ENCODE measurements around the gene ANKMY2.

DNA sequence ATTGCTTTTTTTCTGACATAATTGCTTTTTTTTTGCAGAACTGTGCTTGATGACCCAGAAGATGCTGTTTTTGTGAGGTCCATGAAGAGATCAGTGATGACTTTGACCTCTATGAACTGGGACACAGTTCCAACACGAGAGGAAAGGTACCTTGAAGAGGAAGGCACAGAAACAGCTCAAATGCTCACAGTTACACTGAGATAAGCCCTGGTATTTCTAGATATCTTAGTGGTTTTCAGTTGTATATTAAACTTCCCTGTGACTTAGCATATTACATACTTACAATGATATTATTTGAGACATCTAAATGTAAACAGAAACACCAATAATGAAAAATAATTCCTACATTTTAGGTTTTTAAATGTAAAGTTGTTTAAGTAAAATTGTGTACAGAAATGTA, 64.3 kb downstream of the ANKMY2 start:
- TF ChIP-seq, protein P1, sequence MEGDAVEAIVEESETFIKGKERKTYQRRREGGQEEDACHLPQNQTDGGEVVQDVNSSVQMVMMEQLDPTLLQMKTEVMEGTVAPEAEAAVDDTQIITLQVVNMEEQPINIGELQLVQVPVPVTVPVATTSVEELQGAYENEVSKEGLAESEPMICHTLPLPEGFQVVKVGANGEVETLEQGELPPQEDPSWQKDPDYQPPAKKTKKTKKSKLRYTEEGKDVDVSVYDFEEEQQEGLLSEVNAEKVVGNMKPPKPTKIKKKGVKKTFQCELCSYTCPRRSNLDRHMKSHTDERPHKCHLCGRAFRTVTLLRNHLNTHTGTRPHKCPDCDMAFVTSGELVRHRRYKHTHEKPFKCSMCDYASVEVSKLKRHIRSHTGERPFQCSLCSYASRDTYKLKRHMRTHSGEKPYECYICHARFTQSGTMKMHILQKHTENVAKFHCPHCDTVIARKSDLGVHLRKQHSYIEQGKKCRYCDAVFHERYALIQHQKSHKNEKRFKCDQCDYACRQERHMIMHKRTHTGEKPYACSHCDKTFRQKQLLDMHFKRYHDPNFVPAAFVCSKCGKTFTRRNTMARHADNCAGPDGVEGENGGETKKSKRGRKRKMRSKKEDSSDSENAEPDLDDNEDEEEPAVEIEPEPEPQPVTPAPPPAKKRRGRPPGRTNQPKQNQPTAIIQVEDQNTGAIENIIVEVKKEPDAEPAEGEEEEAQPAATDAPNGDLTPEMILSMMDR (tag by site-specific recombination; IDR thresholded peaks at IDR 0.05) = no peak
- TF ChIP-seq, protein P2, sequence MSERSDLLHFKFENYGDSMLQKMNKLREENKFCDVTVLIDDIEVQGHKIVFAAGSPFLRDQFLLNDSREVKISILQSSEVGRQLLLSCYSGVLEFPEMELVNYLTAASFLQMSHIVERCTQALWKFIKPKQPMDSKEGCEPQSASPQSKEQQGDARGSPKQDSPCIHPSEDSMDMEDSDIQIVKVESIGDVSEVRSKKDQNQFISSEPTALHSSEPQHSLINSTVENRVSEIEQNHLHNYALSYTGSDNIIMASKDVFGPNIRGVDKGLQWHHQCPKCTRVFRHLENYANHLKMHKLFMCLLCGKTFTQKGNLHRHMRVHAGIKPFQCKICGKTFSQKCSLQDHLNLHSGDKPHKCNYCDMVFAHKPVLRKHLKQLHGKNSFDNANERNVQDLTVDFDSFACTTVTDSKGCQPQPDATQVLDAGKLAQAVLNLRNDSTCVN (tag by site-specific recombination; optimal IDR thresholded peaks at IDR 0.05) = no peak
- TF ChIP-seq, protein P3, sequence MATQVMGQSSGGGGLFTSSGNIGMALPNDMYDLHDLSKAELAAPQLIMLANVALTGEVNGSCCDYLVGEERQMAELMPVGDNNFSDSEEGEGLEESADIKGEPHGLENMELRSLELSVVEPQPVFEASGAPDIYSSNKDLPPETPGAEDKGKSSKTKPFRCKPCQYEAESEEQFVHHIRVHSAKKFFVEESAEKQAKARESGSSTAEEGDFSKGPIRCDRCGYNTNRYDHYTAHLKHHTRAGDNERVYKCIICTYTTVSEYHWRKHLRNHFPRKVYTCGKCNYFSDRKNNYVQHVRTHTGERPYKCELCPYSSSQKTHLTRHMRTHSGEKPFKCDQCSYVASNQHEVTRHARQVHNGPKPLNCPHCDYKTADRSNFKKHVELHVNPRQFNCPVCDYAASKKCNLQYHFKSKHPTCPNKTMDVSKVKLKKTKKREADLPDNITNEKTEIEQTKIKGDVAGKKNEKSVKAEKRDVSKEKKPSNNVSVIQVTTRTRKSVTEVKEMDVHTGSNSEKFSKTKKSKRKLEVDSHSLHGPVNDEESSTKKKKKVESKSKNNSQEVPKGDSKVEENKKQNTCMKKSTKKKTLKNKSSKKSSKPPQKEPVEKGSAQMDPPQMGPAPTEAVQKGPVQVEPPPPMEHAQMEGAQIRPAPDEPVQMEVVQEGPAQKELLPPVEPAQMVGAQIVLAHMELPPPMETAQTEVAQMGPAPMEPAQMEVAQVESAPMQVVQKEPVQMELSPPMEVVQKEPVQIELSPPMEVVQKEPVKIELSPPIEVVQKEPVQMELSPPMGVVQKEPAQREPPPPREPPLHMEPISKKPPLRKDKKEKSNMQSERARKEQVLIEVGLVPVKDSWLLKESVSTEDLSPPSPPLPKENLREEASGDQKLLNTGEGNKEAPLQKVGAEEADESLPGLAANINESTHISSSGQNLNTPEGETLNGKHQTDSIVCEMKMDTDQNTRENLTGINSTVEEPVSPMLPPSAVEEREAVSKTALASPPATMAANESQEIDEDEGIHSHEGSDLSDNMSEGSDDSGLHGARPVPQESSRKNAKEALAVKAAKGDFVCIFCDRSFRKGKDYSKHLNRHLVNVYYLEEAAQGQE (tag by site-specific recombination; IDR thresholded peaks at IDR 0.05) = no peak
- TF ChIP-seq, protein P4, sequence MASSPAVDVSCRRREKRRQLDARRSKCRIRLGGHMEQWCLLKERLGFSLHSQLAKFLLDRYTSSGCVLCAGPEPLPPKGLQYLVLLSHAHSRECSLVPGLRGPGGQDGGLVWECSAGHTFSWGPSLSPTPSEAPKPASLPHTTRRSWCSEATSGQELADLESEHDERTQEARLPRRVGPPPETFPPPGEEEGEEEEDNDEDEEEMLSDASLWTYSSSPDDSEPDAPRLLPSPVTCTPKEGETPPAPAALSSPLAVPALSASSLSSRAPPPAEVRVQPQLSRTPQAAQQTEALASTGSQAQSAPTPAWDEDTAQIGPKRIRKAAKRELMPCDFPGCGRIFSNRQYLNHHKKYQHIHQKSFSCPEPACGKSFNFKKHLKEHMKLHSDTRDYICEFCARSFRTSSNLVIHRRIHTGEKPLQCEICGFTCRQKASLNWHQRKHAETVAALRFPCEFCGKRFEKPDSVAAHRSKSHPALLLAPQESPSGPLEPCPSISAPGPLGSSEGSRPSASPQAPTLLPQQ (tag by site-specific recombination; IDR thresholded peaks at IDR 0.05) = no peak
- TF ChIP-seq ZNF76 (tag by site-specific recombination; IDR thresholded peaks at IDR 0.05; ENCODE audit: borderline replicate concordance, low read depth) = no peak
- TF ChIP-seq, protein P5, sequence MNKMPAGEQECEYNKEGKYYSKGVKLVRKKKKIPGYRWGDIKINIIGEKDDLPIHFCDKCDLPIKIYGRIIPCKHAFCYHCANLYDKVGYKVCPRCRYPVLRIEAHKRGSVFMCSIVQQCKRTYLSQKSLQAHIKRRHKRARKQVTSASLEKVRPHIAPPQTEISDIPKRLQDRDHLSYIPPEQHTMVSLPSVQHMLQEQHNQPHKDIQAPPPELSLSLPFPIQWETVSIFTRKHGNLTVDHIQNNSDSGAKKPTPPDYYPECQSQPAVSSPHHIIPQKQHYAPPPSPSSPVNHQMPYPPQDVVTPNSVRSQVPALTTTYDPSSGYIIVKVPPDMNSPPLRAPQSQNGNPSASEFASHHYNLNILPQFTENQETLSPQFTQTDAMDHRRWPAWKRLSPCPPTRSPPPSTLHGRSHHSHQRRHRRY (tag by site-specific recombination; IDR thresholded peaks at IDR 0.05) = no peak
- TF ChIP-seq, protein P6, sequence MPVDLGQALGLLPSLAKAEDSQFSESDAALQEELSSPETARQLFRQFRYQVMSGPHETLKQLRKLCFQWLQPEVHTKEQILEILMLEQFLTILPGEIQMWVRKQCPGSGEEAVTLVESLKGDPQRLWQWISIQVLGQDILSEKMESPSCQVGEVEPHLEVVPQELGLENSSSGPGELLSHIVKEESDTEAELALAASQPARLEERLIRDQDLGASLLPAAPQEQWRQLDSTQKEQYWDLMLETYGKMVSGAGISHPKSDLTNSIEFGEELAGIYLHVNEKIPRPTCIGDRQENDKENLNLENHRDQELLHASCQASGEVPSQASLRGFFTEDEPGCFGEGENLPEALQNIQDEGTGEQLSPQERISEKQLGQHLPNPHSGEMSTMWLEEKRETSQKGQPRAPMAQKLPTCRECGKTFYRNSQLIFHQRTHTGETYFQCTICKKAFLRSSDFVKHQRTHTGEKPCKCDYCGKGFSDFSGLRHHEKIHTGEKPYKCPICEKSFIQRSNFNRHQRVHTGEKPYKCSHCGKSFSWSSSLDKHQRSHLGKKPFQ (tag by site-specific recombination; IDR thresholded peaks at IDR 0.05) = no peak
- TF ChIP-seq ZNF174 (tag by site-specific recombination; IDR thresholded peaks at IDR 0.05) = no peak
- no peak for TF ChIP-seq ZBTB21 (tag by site-specific recombination; IDR thresholded peaks at IDR 0.05)
- no peak for TF ChIP-seq ZFP41 (tag by site-specific recombination; IDR thresholded peaks at IDR 0.05; ENCODE audit: borderline replicate concordance)
- no peak for TF ChIP-seq KLF8 (tag by site-specific recombination; IDR thresholded peaks at IDR 0.05)
- TF ChIP-seq ZNF214 (tag by site-specific recombination; IDR thresholded peaks at IDR 0.05; ENCODE audit: borderline replicate concordance) = no peak
